Measurements from ENCODE around the gene FLT3.
A peak's percentile ranks its signal among the peaks of the same experiment; 100 is the strongest.

Gene FLT3

GRCh38 chr13:28001049-28001448 is 99.3 kb downstream of the FLT3 start:
- no peak for DNase-seq

DNA sequence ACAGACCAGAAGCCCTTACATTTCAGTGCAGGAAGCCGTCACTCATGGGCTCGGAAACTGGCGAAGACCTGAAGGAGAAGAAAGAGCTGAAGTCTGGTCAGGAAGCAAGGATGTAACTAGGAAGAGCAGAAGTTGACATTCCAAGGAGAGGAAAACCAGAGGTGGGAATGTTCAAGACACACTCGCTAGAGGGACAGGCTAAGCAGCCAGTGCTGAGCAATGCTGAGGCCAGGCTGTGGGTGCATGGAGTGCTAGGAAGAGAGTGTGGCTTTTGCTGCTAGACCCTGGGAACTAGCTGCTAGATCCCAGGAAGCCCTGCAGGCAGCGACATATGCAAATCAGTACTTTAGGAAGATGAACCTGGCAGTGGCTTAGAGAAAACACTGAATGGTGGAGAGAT is 99.8 kb downstream of the FLT3 start:
- no peak for DNase-seq

- DNase-seq: peak; percentile 33 to 44
Observed at GRCh38 chr13:27997904-27998522, 102.4 kb downstream of the FLT3 start.

GRCh38 chr13:27991881-27992280 is 108.5 kb downstream of the FLT3 start:
- no peak for DNase-seq

DNA sequence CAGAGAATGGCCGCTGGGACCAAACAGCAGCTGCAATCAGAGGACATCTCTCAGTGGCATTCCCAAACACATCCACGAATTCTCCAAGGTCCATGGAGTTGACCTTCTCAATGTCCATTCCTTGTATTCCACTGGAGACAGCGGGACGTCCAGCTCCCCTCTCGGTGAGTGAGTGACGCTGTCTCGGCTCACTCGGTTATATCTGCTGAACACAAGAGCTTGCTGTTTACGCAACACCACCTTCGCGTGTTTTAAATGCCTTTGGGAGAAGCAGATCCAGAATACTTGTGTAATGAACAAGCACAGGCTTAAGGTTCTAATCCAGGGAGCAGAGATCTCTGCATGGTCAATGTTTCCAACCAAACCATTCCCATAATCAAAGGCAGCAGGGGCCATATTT is 111.9 kb downstream of the FLT3 start, which contains the start of gene URAD:
Gene URAD (minus strand): TSS at position 174 of the 400 bp plus-strand sequence. CDS start 56 bp downstream, at position 118.
- no peak for DNase-seq

DNA sequence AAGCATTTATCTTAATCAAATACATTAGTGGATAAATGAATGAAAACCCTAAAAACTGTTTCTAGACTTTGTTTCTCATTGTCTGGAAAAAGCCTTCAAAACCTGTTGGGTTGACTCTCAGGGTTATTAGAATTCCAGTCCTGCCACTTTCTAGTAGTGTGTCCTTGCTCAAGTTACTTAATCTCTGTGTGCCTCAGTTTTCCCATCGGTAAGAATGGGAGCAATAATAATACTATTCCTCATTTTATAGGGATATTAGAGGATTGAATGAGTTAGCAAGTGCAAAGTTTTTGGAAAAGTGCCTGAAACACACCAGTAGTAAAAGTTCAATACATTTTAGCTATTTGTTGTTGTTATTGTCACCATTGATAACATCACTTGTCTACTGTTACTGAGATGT is 114.8 kb downstream of the FLT3 start:
- no peak for DNase-seq

- DNase-seq: no peak
Observed at GRCh38 chr13:27982361-27982760, 118.0 kb downstream of the FLT3 start.

DNA sequence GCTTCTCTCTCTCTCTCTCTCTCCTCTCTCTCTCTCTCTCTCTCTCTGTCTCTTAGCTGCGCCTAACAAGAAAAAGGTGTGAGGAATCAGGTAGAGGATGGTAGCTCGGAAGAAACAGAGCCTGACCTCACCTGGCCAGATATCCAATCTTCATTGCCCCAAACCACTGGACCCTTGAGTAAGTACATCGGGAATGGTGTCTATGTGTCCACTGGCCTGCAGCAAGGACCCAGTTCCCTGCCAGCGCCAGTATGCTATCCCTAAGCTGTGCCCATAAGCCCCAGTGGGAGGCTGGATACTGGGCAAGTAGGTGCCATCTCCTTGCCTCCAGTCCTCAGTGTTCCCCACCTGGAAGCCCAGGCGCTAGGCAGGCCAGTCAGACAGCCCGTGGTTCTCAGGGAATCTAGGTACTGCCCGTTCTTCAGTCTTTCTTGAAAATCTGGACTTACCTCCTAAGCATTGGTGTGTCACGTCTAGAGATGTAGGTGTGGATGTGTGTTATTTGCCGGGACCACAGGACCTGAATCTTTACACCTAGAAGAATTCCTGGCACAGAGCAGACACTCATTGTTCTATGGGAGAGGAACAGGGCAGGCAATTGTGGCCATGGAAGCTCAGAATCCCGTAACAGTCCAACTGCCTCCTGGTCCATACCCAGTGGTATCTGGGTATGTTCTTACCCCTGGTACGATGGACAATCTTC is 119.2 kb downstream of the FLT3 start:
- no peak for DNase-seq

DNA sequence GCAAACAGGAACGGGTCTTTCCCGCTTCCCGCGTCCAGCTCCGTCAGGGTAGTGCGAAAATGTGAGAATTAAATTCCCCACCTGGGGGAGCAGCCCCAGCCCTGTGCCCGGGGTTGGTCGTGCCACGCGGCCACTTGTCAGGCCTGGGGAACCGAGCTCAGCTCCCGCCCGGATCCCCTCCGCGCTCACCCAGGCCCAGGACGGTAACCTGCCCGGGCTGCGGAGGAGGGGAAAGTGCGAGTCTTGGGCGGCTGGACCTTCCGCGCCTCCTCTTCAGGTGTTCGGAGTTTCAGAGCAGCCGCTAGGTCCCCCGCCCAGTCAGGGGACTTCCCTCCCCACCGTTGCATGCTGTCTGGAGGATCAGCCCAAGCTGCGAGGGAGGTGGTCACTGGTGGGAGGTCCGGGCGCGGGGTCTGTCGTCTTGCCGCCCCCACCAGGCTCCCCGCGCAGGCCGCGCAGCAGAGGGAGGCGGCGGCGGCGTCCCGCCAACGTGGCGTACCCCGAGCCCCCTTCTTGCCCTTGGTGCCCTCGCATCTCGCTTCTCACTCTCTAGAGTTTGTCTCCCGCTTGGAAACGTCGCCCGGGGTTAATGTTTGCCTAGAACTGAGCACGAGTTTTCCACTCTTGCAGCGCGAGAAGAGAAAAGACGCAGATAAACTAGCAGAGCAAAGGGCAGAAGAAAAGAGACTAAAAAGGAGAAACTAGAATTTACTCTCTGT is 119.9 kb downstream of the FLT3 start:
- DNase-seq: no peak

GRCh38 chr13:27979765-27980279 is 120.6 kb downstream of the FLT3 start:
- DNase-seq: no peak

- DNase-seq: no peak
Observed at GRCh38 chr13:27979001-27979643, 121.3 kb downstream of the FLT3 start.

DNA sequence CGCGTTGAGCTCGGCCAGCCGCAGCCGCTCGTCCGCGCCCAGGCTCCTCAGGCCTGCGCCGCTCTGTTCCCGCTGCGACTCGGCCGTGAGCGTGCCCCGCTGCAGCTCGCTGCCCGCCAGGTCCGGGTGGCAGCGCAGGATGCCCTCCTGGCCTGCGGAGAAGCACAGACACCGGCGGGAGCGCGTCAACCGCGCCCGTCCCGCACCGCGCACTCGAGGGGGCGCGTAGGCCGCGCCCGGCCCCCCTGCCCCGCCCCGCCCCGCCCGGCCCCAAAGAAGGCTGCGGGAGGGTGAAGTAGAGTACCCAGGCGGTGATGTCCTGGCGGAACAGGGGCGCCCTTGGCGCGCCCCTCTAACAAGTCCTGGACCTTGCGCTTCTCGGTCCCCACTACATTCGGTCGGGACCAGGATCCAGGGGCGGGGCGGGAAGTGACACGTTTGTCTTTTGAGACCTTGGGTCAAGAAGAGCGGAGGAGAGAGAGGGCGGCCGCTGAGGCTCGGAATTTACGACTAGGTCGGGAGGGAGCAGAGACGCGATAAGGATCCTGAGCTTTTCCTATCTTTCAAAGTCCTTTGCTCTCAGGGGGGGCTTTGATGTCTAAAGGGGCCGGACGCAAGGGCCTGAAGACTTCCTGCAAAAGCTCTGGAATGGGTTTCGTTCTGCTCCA is 121.9 kb downstream of the FLT3 start:
- no peak for DNase-seq

GRCh38 chr13:27977476-27978300 is 122.7 kb downstream of the FLT3 start:
- DNase-seq: no peak

- DNase-seq: no peak
Observed at GRCh38 chr13:27976362-27977091, 123.8 kb downstream of the FLT3 start.

GRCh38 chr13:27975564-27976361 is 124.6 kb downstream of the FLT3 start:
- DNase-seq: no peak

DNA sequence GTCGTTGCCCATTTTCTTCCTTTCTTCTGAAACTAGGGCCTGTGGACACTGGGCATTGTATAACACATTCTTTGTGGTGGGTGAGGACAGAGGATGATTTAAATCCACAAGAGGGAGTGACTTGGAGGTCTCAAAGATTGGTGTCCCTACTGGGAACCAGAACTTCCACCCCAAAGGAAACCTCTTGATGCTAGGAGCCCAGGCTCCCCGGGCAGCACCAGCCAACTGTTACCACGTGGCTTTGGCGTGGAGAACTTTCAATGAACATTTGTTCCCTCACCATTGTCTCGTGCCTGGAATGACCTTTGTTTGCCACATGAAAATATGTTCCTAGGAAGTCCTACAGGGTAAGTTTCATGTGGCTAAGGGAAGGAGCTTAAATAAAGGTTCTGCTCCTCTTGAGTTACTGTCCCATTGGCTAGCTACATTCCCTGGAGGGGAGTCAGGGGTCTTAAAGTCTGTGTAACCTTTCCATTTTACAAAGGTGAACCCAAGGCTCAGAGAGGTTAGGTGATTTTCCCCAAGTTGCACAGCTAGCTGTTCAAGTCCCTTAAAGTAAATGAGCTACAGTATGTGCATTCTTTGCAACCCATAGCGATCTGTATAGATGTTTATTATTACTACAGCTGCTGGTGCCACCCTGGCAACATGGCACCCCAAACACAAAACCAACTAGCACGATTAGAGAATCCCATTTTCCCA is 126.3 kb downstream of the FLT3 start:
- DNase-seq: no peak

DNA sequence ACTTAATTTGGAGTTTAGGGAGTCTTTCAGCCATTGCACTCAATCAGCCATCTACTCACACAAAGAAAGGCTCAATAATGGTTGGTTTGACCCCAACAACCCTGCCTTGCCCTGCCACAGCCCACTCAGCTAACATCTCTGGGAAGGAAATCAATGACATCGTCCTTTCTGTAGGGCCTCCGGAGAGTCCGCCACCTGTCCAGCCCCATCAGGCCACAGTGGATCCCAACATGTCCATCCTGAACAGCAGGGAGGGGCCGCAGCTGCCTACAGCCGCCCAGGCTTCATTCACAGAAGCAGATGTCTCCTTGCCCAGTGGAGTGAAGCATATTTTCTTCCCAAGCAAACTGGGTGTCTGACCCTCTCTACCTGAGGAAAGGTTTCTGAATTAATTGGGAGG is 127.1 kb downstream of the FLT3 start:
- DNase-seq: no peak

- DNase-seq: no peak
Observed at GRCh38 chr13:27972478-27972820, 127.9 kb downstream of the FLT3 start.

DNA sequence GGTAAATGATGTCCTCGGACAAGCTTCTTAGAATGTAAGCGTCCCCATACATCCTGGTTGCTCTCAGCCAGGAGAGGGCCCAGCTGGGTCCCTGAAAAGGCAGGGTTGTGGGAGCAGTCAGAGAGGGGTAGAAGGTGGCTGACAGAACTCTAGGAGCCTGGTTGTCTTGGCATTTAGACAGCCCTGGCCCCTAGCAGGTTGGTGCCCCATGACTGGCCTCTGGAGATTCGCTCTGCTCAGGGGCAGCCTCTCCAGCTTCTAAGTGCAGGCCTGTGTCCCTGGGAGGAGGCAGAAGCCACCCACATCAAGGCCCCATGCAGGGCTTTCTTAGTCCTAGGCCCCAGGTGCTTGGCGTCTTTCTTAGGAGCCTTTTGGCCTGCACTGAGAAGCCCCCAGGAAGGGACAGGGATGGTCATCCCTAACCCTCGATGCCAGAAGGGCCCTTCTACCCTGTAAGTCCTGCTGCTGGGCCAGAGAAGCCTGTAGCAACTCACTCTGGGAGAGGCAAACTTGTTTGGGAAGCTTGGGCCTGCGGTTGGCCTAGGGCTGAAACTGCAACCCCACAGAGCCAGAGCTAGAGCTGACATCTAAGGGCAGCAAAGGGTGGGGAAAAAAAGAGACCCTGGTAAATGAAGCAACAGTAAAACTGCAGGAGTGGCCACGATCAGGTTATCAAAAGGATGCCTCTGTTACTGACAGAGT is 128.4 kb downstream of the FLT3 start:
- no peak for DNase-seq
